ENCODE measurements around the gene LTA.
"Not testable (repeated sequence)": the region's sequence is repeated elsewhere in the genome, so short reads cannot be mapped to it uniquely, and the experiment has no call there.

LTA gene

DNA sequence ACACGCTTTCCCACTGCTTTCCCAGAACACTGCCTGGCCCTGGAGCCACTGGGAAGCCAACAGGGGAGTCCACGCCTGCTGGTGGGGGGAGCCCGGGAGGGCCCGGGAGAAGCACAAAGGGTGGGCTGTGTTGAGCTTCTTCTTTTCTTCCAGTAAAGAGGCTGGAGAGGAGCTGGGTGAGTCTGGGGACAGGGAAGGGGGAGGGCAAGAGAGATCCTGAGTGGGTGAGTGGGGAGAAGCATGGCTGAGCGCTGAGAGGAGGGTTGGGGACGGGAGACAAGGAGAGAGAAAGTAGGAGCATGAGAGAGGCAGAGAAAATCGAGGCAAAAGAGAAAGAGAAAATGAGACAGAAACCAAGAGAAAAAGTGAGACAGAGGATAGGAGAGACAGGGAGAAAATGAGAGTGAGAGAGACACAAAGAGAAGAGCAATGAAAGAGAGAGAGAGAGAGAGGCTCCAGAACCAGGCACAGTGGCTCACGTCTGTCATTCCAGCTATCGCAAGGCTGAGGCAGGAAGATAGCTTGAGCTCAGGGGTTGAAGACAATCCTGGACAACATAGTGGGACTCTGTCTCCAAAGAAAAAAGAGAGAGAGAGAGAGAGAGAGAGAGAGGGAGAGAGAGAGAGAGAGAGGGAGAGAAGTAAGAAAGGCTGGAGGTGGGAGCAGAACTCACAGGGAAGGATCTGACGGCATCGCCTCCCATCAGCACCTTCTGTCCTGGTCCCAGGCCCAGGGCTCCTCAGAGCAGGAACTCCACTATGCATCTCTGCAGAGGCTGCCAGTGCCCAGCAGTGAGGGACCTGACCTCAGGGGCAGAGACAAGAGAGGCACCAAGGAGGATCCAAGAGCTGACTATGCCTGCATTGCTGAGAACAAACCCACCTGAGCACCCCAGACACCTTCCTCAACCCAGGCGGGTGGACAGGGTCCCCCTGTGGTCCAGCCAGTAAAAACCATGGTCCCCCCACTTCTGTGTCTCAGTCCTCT is 16.0 kb downstream of the LTA start:
- DNase-seq (ENCODE audit: low read depth) = no peak
- TF ChIP-seq, protein P1, sequence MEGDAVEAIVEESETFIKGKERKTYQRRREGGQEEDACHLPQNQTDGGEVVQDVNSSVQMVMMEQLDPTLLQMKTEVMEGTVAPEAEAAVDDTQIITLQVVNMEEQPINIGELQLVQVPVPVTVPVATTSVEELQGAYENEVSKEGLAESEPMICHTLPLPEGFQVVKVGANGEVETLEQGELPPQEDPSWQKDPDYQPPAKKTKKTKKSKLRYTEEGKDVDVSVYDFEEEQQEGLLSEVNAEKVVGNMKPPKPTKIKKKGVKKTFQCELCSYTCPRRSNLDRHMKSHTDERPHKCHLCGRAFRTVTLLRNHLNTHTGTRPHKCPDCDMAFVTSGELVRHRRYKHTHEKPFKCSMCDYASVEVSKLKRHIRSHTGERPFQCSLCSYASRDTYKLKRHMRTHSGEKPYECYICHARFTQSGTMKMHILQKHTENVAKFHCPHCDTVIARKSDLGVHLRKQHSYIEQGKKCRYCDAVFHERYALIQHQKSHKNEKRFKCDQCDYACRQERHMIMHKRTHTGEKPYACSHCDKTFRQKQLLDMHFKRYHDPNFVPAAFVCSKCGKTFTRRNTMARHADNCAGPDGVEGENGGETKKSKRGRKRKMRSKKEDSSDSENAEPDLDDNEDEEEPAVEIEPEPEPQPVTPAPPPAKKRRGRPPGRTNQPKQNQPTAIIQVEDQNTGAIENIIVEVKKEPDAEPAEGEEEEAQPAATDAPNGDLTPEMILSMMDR (IDR thresholded peaks at IDR 0.05; ENCODE audit: low read length, missing control alignments) = no peak
- H3K4me3 ChIP-seq (replicated peaks; ENCODE audit: low read depth, low read length) = no peak overlapping the region

DNA sequence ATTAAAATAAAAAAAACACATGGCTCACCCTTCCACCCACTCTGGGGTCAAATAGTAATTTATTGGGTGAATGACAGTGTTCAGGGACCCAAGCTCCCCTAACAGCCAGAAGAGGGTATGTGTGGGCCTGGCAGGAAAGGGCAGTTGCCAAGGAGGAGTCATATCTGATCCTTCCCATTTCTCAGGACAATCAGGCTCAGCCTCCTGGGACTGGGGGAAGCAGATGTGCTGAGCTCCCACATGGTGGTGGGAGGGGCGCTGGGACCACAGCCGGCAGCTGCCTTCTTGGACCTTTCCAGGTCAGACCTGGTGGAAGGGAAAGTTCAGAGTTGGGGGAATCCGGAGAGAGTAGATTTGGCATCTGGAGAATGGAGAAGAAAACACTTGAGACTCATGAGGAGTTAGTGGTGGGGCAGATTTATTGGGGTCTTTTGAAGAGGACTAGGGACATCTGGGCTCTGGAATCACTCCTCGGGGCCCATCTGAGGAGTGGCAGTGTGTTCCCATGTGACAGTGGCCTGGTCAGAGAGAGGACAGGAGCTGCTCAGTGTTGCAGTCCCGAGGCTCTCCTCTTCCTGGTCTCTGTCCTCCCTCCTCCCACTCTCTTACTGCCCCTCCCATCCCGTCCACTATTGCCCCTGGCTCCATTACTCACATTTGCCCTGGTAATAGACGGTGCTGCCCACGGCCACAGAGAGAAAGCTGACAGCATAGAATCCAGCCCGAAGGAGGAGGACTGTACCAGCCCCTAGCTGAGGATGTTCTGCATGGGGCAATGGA is 17.0 kb downstream of the LTA start:
- H3K4me3 ChIP-seq (replicated peaks; ENCODE audit: low read depth, low read length) = no peak overlapping the region
- TF ChIP-seq, protein P1 (IDR thresholded peaks at IDR 0.05; ENCODE audit: low read length, missing control alignments) = no peak
- DNase-seq (ENCODE audit: low read depth) = no peak

DNA sequence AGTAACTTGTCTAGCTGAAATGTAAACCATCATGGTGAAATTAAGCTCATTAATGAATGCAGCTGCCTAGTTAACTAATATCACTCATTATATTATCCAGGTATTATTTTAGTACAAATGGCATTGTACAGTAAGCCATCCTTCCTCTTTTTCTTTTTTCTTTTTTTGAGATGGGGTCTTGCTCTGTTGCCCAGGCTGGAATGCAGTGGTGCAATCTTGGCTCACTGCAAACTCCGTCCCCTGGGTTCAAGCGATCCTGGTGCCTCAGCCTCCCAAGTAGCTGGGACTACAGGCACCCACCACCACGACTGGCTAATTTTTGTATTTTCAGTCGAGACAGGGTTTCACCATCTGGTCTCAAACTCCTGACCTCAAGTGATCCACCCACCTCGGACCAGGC is 18.6 kb downstream of the LTA start:
- not testable (repeated sequence) for H3K4me3 ChIP-seq (replicated peaks; ENCODE audit: low read depth, low read length); DNase-seq (ENCODE audit: low read depth)

DNA sequence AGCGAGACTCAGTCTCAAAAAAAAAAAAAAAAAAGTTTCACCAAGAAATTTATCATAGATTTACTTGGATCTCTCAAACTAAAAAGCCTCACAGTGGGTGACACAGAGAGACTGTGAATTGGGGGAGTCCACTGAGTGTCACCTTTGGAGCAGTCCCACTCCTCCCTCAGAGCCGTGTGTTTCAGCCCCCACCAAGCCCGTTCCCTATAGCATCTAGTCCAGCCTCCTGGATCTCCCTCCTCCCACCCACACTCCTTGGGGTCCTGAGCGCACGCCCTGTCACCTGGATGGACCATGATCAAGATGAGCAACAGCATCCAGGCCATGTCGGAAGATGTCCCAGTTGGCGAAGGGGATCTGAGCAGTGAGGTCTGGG is 20.3 kb downstream of the LTA start:
- TF ChIP-seq, protein P1 (IDR thresholded peaks at IDR 0.05; ENCODE audit: low read length, missing control alignments) = no peak
- DNase-seq (ENCODE audit: low read depth) = no peak
- no peak overlapping the region for H3K4me3 ChIP-seq (replicated peaks; ENCODE audit: low read depth, low read length)

DNA sequence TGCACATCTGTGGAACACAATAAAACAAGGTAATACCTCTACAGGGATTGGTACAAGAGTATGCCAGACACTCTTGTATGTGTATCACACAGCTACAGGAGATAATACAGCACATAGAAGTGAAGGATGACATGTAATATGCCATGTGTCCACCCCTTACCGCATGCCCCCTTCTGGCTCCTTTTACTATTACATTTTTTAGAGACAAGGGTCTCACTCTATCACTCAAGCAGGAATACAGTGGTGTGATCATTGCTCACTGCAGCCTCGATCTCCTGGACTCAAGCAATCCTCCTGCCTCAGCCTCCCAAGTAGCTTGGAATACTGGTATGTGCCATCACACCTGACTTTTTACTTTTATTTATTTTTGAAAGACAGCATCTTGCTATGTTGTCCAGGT is 24.9 kb downstream of the LTA start:
- H3K4me3 ChIP-seq (replicated peaks; ENCODE audit: low read depth, low read length) = no peak overlapping the region
- TF ChIP-seq, protein P1 (IDR thresholded peaks at IDR 0.05; ENCODE audit: low read length, missing control alignments) = peak; percentile 46
- DNase-seq (ENCODE audit: low read depth) = peak; percentile 55

DNA sequence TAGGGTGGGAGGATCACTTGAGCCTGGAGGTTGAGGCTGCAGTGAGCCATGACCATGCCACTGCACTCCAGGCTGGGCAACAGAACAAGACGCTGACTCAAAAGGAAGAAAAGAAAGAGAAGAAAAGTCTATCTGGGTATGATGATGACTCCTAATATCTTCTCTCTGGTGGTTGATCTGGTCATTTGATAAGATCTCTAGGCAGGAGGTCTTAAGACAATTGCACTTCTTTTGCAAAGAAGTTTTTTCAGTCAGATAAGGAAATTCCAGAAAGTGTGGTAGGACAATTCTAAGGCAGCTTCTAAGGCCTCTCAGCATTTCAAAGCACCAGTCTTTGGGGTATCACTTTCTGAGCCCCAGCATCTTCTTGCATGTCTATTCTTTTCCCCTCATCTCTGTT is 35.2 kb downstream of the LTA start:
- H3K4me3 ChIP-seq (replicated peaks; ENCODE audit: low read depth, low read length) = no peak overlapping the region
- TF ChIP-seq, protein P1 (IDR thresholded peaks at IDR 0.05; ENCODE audit: low read length, missing control alignments) = no peak
- DNase-seq (ENCODE audit: low read depth) = no peak
